Measurements from ENCODE around the gene RNF150.

DNA sequence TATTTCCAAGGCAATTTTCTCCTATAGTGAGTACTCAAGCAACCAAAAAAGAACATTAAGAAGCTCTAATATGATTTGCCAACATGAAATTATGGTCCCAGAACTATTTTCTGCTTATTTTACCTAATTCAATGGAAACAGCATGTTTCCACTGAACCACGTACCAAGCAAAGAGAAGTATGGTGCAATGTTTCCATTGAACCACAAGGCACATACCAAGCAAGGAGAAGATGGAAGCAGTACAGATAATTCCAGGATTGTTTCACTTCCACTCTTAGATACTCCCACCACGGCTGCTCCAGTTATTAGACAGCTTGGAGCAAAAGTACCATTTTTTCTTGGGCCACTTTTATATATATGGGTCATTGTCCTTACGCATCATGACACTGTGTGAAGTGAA lies 164.9 kb downstream of the RNF150 start:
- no peak for TF ChIP-seq POLR2AphosphoS5 (IDR thresholded peaks at IDR 0.05; ENCODE audit: insufficient read depth in 1 of 2, low read depth in 1 of 2)
- TF ChIP-seq, protein P1, sequence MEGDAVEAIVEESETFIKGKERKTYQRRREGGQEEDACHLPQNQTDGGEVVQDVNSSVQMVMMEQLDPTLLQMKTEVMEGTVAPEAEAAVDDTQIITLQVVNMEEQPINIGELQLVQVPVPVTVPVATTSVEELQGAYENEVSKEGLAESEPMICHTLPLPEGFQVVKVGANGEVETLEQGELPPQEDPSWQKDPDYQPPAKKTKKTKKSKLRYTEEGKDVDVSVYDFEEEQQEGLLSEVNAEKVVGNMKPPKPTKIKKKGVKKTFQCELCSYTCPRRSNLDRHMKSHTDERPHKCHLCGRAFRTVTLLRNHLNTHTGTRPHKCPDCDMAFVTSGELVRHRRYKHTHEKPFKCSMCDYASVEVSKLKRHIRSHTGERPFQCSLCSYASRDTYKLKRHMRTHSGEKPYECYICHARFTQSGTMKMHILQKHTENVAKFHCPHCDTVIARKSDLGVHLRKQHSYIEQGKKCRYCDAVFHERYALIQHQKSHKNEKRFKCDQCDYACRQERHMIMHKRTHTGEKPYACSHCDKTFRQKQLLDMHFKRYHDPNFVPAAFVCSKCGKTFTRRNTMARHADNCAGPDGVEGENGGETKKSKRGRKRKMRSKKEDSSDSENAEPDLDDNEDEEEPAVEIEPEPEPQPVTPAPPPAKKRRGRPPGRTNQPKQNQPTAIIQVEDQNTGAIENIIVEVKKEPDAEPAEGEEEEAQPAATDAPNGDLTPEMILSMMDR (IDR thresholded peaks at IDR 0.05) = no peak
- TF ChIP-seq POLR2A (IDR thresholded peaks at IDR 0.05) = no peak

Measured in vagina (tissue), 2 donors.